Dermis blood vessel endothelial cell (primary cell): ENCODE measurements around the gene CROCC. TPM values are rescaled to one million over a fixed set of nuclear protein-coding genes. Genes with fewer than 3 reads are reported as not detected.
"Not testable (repeated sequence)": the region's sequence is repeated elsewhere in the genome, so short reads cannot be mapped to it uniquely, and the experiment has no call there.

Source experiments
- DNase-seq: peaks from one replicate; pipeline ENCODE4 v3.0.0; 2010
- total RNA-seq: library from RNA; depleted of rRNA; stranded (reverse); fragments of >200 nt; gene quantifications from 2 replicates; pipeline ENCODE4 v1.2.3, GENCODE V29; 2014

CROCC gene
- total RNA-seq, 1 donor from 2014 or later: 19.7 TPM

DNA sequence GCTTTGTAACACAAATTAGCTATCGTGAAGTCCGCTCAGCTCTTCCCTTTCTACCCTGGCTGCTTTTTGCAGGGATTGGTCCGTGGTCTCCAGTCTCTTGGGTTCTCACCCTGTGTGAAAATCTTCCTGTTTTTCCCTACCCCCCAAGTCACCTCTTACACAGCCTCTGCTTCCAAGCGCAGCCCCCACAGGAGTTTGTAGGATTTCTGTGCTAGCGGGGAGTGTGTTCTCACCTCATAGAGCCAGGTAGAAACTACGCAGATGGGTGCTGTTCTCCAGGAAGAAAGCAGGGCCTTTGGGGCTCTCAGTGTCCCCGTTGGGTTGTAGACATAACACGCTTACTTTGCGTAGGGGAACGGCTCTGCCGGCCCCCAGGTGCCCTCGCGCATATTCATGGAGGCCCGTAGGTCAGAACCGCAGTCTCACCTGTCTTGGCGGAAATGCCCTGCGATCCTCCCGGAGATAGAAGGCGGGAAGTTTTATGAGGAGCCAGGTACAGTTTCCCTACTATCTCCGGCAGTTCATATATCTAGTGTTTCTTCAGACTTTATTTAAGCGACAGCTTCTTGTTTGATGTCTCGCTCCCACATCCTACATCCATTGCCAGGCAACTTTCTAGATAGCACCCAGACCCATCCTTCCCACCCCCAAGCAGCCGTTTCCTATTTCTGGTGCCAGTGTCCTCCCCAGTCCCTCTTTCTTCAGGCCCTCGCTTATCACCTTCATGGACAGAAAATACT, 25.2 kb upstream of the CROCC start:
- DNase-seq: peak; percentile 28

DNA sequence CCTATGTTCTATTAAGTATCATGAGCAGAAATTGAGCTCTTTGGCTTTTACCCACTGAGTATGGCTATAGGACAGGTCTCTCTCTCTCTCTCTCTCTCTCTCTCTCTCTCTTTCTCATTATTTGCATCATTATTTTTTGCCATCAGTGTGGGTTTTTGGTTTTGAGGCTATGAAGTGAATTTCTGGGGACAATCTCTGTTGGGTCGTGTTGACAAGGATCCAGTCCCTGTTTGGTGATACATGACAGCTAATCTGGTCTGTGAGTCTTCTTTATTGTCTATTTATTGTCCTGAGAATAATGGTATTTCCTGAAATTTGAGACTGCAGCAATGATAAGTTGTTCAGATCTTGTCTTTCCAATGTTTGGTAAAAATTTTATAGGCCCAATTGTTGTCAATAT, 24.1 kb upstream of the CROCC start:
- DNase-seq: not testable (repeated sequence)

DNA sequence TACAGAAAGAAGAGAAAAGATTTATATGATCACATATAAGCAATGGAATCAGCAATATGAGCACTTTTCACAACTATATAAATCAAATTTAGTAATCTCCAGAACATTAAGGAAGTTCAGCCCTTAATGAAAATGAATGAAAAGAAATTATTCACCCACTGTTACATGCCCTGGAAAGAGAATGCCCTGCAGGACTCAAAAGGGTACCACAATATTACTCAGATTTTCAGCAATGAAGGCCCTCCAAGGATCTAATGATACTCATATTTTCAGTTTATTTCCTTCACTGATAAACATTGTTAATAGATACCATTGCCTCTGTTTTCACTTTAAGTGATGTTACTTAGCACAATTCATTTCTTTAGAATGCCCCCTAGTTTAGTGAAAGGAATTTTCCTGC, 23.4 kb upstream of the CROCC start:
- not testable (repeated sequence) for DNase-seq

DNA sequence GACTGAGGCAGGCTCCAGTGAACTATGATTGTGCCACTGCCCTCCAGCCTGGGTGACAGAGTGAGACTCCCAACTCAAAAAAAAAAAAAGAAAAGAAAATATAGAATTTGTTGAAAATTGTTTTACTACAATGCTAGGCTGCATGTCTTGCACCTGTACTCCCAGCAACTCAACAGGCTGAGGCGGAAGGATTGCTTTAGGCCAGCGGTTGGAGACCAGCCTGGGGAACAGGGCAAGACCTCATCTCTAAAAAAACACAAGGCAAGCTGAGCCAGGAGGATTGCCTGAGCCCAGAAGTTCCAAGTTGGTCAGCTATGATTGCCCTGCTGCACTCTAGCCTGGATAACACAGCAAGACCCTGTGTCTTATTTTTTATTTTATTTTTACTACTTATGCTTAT, 22.7 kb upstream of the CROCC start:
- not testable (repeated sequence) for DNase-seq

DNA sequence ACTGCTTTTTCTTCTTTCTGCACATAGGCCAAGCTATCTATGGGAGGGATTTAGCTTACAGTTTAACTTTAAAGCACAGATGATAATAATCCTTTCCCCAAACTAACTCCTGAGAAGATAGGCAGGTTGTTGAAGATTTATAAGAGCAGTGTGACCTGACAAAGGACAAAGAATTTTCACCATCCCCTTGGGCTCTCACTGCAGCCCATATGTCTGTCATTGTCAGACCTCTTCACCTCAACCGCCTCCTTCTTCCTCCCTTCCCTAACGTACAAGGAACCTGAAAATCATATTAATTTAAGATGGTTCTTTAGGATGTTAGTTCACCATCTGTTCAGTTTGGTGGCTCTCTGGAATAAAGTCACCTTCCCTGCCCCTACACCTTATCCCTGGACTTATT, 21.0 kb upstream of the CROCC start:
- peak; percentile 41 for DNase-seq

DNA sequence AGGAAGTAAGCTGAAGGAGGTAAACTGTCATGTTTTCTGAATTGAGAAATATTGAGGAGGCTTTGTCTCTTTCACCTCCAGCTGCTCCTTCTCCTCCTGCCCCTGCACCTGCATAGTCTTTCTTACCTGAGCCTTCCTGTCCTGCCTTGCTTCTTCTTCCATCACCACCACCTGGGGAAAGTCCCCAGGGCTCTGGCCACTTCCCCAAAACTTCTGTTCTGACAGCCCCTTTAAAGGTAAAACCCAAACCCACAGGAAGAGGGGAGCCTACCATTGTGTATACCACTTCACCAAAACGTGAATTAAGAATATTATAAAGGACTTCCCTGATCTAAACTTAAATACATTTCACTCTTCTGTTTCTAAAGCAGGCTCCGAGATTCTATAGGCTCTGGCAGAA, 20.4 kb upstream of the CROCC start:
- not testable (repeated sequence) for DNase-seq

DNA sequence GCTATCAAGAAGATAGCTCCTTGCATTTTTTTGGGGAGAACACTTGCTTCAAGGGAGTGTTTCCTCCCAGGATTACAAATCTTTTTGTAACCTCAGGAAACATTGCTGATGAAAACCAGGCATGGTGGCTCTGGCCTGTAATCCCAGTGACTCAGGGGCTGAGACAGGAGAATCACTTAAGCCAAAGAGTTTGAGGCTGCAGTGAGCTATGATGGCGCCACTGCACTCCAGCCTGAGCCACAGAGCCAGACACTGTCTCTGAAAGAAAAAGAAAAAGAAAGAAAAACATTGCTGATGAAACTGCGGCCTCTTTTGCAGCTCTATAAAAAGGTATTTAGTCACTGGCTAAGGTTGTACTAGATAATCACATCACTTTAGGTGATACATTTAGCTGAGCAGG, 18.7 kb upstream of the CROCC start:
- DNase-seq: no peak

DNA sequence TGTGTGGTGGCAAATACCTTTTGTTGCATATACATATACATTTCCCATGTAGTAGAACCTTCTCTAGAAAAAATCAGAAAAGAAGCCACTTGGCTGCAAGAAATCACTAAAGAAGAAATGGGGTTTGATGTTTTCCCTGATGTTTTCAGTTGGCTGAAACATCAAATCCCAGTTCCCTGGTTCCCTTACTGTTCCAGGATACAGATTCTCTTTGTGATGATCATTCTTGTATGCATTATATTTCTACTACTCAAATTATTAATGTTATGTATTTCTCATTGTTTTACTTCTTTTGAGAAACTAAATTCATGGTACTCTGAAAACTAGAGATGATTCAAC, 18.3 kb upstream of the CROCC start:
- DNase-seq: no peak

DNA sequence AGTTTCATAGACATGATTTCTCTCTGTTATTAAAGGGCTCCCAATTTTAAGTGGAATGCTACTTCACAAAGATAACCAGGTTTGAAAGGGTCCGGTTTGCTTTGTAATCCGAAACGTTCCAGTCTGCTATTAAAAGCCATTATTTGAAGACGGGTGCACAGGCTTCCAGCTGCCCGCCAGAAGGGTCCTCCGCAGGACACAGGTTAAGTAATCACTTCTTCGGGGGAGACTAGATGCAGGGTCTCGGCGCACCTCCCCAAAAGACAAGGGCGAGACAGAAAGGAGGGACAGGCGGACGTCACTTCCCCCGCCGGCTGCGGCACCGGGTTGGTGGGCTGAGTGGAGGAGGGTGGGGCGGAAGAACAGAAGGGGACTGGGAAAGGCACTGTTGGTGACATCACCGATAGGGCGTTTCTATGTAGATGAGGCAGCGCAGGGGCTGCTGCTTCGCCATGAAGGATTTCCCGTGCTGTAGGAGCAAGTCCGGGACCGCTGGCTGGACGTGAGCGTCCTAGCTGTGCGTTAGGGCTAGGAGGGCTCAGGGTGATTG, 17.1 kb upstream of the CROCC start:
- peak; percentile 100 for DNase-seq

DNA sequence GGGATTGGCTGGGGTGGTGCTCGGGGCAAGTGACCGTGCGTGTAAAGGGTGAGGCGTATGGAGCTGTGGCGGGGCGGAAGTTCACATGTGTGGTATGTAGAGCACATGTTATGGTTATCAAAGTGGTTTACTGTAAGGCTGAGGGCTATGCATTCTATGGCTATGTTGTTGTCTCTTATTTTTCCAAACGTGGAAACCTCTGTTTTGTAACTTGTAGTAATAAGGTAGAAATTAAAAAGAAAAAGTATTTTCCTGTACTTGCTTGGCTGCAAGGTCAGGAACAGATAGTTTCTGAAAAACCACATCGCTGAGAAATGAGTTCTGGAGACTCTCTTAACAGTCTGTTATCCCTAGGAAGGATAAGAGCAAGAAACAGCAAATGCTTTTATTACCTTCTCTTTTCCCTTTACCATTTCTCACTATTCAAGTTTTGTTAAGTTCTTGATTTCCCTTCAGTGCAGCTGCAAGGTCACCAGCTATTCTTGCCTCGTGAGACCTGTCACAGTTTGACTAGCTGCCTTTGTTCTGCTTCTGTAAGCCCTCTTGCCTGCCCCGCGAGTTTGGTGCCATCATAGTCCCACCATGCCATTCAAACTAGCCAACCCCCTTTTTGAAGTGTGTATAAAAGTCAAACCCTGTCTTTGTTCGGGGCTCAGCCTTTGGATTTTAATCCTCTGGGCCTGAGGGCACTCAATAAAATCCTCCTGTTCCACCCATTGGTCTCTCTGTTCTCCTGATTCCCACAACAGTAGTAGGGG, 16.4 kb upstream of the CROCC start:
- DNase-seq: no peak

DNA sequence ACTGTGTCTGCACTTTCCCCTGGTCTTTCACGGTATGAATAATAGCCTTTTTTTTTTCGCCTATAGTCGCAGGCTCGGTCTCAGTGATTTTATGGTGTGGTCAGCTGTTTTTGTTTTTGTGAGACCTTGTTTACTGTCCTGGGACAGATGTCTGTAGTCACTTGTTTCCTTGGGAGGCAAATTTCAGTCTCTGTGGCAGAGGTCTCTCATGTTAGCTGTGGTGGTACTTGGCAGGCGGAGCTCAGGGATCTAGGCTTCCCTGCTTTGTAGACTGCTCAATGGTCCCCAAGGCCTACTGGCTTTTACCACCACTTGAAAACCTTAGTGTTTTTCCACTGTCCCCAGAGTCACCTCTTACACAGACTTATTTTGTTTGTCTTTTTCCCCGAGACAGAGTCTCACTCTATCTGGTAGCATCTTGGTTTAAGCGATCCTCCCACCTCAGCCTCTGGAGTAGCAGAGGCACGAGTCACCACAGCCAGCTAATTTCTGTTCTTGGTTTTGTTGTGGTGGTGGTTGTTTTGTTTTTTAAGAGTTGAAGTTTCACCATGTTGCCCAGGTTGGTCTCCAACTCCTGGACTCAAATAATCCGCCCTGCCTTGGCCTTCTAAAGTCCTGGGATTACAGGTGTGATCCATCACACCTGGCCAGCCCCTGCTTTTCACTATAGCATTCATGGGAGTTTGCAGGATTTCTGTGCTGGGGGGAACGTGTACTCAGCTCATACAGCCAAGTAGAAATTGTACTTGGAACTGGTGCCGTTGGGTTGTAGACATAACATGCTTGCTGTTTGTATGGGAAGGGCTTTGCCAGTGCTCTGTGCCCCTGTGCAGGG, 15.6 kb upstream of the CROCC start:
- no peak for DNase-seq

DNA sequence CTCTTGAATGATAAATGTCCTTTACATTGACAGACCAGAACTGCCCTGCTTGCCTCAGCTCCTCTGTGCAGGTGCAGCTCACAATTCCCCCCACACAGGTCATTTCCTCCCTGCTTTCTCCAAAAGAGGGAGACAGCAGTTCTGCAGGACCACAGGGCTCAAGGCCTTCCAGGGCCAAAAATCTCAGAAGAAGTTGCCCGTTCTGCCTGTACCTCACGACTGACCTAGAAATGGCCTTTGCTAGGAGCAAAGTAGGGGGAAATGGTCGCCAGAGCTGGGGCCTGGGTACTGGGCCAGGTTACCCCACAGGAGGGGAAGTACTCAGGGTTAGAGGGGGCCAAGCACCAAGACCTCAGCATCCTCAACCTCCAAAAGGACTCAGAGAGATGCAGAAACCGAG, 14.9 kb upstream of the CROCC start:
- no peak for DNase-seq

DNA sequence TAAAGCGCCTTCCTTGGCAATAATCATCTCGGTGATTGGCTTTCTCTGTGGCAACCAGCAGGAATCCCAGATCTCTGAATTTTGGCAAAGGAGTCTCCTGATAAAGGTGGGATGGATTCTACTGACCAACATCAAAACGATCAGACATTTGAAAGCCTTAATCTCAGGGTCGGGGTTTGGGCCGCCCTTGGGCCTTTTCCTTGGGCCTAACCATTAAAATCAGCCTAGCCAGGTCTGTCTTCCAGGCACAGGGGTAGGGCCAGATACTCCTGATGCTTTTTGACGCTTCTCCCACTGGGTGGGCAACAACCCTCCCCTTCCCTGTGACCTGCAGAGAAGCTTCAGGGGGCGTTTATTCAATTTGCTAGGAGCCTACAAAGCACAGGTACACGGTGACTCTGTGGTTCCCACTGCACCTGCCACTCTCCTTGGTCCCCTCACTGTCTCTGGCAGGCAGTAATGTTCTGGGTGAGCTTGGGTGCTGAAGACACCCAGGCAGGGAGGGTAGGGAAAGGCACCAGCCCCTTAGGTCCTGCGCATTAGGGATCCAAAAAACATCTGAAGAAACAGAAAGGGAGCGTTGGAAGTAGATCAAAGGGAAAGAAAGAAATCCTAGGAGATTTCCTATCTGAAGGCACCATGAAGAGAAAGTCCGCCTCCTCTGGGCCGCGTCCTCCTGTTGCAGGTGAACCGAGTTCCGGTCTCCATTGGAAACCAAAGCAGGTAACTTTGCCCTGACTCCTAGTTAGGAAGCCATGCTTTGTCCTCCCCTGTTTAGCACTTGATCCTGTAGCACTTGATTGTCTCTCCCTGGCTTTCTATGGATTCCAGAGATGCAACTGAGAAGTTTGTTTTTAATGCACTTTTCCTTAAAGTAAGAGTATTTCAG, 13.6 kb upstream of the CROCC start:
- no peak for DNase-seq

DNA sequence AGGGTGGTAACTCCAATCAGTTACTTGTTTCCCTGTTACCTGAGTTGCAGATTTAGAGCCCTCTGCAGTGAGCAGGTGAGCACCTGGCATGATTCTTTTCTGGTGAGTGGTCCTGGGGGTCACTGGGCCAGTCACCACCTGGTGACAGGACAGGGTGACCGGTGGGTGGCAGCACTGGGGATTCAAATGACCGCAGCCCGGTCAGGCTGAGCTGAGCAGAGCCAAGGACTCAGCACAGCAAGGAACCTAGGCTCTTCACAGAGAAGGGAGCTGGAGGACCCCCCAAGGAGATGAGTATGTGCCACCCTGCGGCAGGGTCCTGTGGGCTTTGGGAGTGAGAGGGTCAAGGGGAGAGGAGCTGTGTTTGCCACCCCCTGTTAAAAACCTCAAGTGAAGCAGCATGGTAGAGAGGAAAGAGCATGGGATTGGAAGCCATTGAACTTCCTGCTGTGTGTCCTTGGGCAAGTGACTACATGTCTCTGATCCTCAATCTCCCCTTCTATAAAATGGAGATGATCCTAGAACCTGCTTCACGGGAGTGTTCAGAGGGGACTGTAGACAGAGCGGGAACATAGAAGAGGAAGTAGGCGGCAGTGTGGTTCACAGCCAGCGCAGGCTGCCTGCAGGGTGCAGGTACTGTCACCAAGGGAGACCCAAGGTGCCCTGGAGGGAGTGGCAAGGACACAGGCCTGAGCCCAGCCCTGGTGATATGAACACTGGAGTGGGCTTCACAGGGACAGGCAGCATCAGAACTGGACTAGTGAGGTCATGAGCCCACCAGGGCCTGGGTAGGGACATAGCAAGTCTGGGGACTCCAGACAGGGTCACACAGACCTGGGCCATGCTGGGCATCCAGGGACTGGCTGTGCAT, 9.6 kb upstream of the CROCC start:
- DNase-seq: not testable (repeated sequence)

DNA sequence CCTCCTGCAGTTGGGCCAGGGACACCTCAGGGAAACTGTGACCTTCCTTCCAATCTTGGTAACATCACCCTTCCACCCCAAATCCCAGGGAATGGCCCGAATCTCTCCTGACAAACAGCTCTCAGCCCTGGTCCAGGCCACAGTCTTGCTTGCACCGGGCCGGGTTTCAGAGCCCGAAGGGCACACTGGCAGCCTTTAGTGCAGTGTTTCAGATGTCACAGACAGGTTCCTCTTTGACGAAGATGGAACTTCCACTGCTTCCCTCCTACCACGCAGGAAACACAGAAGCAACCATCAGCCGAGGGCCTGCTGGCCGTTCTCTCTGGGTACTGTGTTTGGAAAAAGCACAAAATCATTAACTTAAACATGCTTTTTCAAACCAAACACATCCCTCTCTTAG, 9.0 kb upstream of the CROCC start:
- DNase-seq: not testable (repeated sequence)

DNA sequence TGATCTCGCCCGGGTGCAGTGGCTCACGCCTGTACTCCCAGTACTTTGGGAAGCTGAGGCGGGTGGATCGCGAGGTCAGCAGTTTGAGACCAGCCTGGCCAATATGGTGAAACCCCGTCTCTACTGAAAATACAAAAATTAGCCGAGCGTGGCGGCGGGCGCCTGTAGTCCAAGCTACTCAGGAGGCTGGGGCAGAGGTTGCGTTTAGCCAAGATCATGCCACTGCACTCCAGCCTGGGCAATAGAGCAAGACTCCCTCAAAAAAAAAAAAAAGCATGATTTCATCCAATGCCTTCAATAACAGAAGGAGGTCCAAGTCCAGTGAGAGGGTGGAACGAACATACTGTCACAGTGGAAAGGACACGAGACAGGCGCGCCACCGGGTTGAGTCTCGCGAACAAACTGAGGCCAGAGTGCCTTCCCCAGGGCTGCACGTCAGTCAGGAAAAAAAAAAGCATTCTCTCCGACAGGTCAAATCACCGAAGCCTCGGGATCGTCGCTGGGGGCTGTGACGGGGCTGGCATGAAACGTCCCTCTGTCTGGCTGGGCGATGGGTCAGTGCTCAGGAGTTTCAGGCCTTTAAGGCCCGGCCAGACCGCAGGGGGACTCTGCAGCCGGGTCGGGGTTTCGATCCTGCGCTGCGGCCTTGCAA, 8.4 kb upstream of the CROCC start:
- DNase-seq: no peak

DNA sequence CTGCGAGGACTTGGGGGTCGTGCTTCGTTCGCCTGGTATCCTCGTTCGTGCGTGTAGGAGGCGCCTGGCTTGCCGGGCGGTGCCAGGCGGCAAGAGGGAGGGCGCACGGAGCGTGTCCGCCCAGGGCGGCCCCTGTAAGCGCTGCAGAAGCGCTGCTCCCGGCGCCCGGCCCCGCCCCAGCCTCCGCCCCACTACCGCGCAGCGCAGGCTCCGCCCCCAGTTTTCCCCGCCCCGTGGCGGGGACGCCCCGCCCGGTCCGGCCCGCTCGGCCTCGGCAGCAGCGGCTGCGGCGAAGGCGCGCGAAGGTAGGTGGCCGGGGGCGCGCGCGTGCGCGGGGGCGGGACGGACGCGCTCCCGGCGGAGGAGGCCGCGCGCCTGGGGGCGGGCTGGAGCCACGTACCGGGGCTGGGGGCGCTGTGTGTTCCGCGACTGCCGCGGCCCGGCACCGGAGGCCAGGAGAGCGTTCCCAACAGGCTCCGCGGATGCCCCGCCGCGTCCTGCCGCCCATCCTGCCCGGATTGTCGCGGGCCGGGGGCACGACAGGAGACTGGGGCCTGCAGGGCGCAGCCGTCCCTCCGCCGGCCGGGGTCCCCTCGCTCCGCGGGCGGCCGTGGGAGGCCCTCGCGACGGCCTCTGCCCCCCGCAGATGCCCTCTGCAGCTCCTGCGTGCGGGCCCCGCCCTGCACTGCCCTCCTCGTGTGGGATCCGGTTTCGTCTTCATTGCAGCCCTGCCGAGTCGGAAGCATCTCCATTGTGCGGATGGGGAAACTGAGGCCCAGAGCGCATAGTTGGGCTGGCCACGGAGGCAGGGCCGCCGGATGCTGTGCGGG, 7.7 kb upstream of the CROCC start:
- DNase-seq: peak; percentile 97

DNA sequence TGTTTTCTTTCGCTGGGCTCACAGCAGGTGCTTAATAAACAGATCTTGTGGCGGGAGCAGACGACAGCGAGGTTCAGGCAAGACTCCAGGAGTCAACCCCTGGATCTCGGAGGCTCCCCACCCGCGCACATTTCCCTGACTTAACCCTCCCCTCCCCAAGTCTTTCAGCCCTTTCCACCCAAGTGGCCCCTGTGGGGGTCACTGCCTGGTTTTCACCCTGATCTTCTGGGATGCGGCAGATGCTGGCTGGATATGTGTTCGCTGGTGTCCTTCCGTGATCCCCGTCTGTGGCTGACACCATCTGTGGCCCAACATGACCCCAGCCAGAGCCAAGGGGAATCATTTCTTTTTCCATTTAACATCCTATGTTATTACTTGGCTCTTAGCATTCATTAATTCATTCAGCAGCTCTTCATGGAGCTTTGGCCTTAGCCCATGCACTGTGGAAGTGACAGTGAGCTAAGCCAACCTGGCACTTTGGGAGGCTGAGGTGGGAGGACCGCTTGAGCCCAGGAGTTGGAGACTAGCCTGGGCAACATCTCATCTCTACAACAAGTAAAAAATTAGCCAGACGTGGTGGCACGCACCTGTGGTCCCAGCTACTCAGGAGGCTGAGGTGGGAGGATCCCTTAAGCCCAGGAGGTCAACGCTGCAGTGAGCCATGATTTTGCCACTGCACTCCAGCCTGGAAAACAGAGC, 6.7 kb upstream of the CROCC start:
- DNase-seq: not testable (repeated sequence)

DNA sequence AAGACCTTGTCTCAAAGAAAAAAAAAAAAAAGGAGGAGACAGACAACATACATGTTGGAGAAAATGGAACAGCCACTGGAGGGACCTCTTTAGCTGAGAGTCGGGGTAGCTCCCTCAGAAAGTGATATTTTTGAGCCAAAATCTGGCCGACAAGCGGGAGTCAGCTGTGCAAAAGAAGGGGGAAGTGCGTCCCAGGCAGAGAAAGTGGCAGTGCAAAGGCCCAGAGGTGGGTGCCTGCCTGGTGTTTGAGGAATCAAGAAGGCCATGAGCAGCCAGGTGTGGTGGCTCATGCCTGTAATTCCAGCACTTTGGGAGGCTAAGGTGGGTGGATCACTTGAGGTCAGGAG, 6.1 kb upstream of the CROCC start:
- DNase-seq: no peak
